Upper lobe of left lung (tissue), 4 donors: Measurements from ENCODE around the gene HK2.

Source experiments
- CTCF ChIP-seq, 6 experiments: fragments of 450-650 bp in 4 of 6; fragments of 200-600 bp in 2 of 6; sonication (generic) in 2 of 6; IDR thresholded peaks; one replicate each; pipeline ENCODE4 v1.5.1; 2016 to 2019; ENCODE audit warnings: antibody characterized with exemption in 6 of 6
- POLR2A ChIP-seq, 4 donors: fragments of 450-650 bp; IDR thresholded peaks; one replicate each; pipeline ENCODE4 v1.5.1; 2016 to 2017; ENCODE audit warnings: antibody characterized with exemption in 4 of 4, mild to moderate bottlenecking in 2 of 4
- POLR2AphosphoS5 ChIP-seq, 2 donors: sonication (generic); formaldehyde crosslinking; IDR thresholded peaks; one replicate each; pipeline ENCODE4 v1.5.1; 2017; ENCODE audit warnings: antibody characterized with exemption in 2 of 2

DNA sequence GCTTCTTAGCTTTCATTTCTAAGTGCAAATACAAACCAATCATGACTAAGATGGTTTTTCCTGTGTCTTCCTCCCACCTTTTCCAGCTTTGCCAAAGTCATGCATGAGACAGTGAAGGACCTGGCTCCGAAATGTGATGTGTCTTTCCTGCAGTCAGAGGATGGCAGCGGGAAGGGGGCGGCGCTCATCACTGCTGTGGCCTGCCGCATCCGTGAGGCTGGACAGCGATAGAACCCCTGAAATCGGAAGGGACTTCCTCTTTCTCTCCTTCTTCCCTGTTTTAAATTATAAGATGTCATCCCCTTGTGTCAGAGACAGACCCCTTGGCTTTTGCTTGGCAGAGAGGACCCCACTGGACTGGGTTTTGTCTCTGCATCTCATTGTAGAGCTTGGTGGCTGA, 56.8 kb downstream of the HK2 start:
- no peak for TF ChIP-seq CTCF (IDR thresholded peaks at IDR 0.05)
- TF ChIP-seq POLR2AphosphoS5 (IDR thresholded peaks at IDR 0.05): no peak
- TF ChIP-seq POLR2A (IDR thresholded peaks at IDR 0.05): no peak
